Activated naive CD4-positive, alpha-beta T cell treated with anti-CD3 and anti-CD28 coated beads for 36 hours (primary cell): ENCODE measurements around the gene ZNF428. TPM values are rescaled to one million over a fixed set of nuclear protein-coding genes. Genes with fewer than 3 reads are reported as not detected.

Source experiments
- CTCF ChIA-PET: fragments of 350-600 bp; sonication (Branson Sonifier 250); formaldehyde crosslinking; loops from one replicate; lab custom pipeline; 2021; ENCODE audit warnings: antibody characterized with exemption; lab: Charles Lee
- DNase-seq: peaks from one replicate; pipeline ENCODE4 v3.0.0-alpha.2; 2020
- H3K27ac Mint-ChIP-seq: one replicate; pipeline ENCODE4 v1.8.0; 2021; ENCODE audit warnings: mild to moderate bottlenecking, mixed read lengths
- H3K27me3 Mint-ChIP-seq: one replicate; pipeline ENCODE4 v1.8.0; 2021; ENCODE audit warnings: low read depth, mixed read lengths
- H3K36me3 Mint-ChIP-seq: one replicate; pipeline ENCODE4 v1.8.0; 2021; ENCODE audit warnings: low read depth, mixed read lengths
- H3K4me1 Mint-ChIP-seq: one replicate; pipeline ENCODE4 v1.8.0; 2021; ENCODE audit warnings: low read depth, mixed read lengths
- H3K4me3 Mint-ChIP-seq: one replicate; pipeline ENCODE4 v1.8.0; 2021; ENCODE audit warnings: mild to moderate bottlenecking, moderate library complexity, mixed read lengths
- H3K9me3 Mint-ChIP-seq: one replicate; pipeline ENCODE4 v1.8.0; 2021; ENCODE audit warnings: mixed read lengths
- intact Hi-C: fragments of 100-400 bp; cut with micrococcal nuclease; formaldehyde crosslinking; loops from one replicate; pipeline ENCODE4 v1.15.1; 2023
- total RNA-seq, 2 experiments: library from RNA; stranded (reverse); gene quantifications; one replicate each; pipeline ENCODE4 v1.2.3, GENCODE V29; 2021

Gene ZNF428
- total RNA-seq, 2 experiments from 2014 or later: 11.4 to 11.8 TPM

- intact Hi-C loops: loop anchor here (2.0 kb wide), 1 partner anchor 19 kb away; no protein-coding TSS in a partner anchor
- CTCF ChIA-PET: no interaction called here
- Mint-ChIP-seq H3K27ac (no peak overlapping the region), H3K4me3 (peak overlapping the region; percentile 9), H3K36me3 (peaks cover 6% of the 10 kb centered on the region), H3K4me1 (peaks cover 12% of the 10 kb centered on the region), H3K27me3 (no peaks in the 10 kb centered on the region), H3K9me3 (no peaks in the 10 kb centered on the region)
- no peak for DNase-seq
Observed at GRCh38 chr19:43581467-43581866, 38.0 kb downstream of the ZNF428 start.

GRCh38 chr19:43578787-43579186 is 40.6 kb downstream of the ZNF428 start:
- Mint-ChIP-seq H3K4me1 (peaks cover 23% of the 10 kb centered on the region), H3K9me3 (no peaks in the 10 kb centered on the region), H3K36me3 (peaks cover 4% of the 10 kb centered on the region), H3K27me3 (no peaks in the 10 kb centered on the region), H3K4me3 (no peak overlapping the region), H3K27ac (no peak overlapping the region)
- DNase-seq: no peak
- CTCF ChIA-PET: no interaction called here
- intact Hi-C loops: no loop called here

GRCh38 chr19:43575955-43576878 is 43.2 kb downstream of the ZNF428 start:
- no peak for DNase-seq
- CTCF ChIA-PET: interaction anchor here (0.5 to 3.1 kb wide), 2 partner anchors 18 to 48 kb away, joined by 5 to 29 read pairs; no protein-coding TSS in a partner anchor
- no peaks in the 10 kb centered on the region for H3K9me3 Mint-ChIP-seq
- no peak overlapping the region for H3K27ac Mint-ChIP-seq
- H3K36me3 Mint-ChIP-seq: peaks cover 10% of the 10 kb centered on the region
- peaks cover 33% of the 10 kb centered on the region for H3K4me1 Mint-ChIP-seq
- no peaks in the 10 kb centered on the region for H3K27me3 Mint-ChIP-seq
- intact Hi-C loops: loop anchor here (1.0 to 2.0 kb wide), 6 partner anchors 14 to 209 kb away; partner anchors contain the start of genes IRGQ, ZNF428, ZNF575 and ZNF576
- peak overlapping the region; percentile 62 for H3K4me3 Mint-ChIP-seq

GRCh38 chr19:43575156-43575950 is 44.1 kb downstream of the ZNF428 start, which contains the start of the genes PINLYP and XRCC1:
Gene PINLYP (plus strand): TSS chr19:43575801. CDS start chr19:43577192, 1,391 bp downstream.
Gene XRCC1 (minus strand): TSS chr19:43575527. CDS start chr19:43575458, 69 bp downstream.
- Mint-ChIP-seq H3K27ac (peak within 1 kb of the TSS; percentile 94), H3K27me3 (no peaks in the 10 kb centered on the region), H3K9me3 (no peaks in the 10 kb centered on the region), H3K4me3 (peak within 1 kb of the TSS; percentile 95), H3K4me1 (peaks cover 37% of the 10 kb centered on the region), H3K36me3 (peaks cover 14% of the 10 kb centered on the region)
- CTCF ChIA-PET: interaction anchor here (0.6 to 3.1 kb wide), 6 partner anchors 10 to 113 kb away, joined by 3 to 29 read pairs (median 6); no protein-coding TSS in a partner anchor
- intact Hi-C loops: loop anchor here (1.0 to 2.0 kb wide), 6 partner anchors 13 to 209 kb away; partner anchors contain the start of genes IRGQ, ZNF428, ZNF575 and ZNF576
- DNase-seq: peak; percentile 99

- Mint-ChIP-seq H3K9me3 (no peaks in the 10 kb centered on the region), H3K4me3 (peak overlapping the region; percentile 95), H3K27ac (peak overlapping the region; percentile 94), H3K36me3 (peaks cover 14% of the 10 kb centered on the region), H3K27me3 (no peaks in the 10 kb centered on the region), H3K4me1 (peaks cover 35% of the 10 kb centered on the region)
- no peak for DNase-seq
- CTCF ChIA-PET: interaction anchor here (0.6 to 3.1 kb wide), 8 partner anchors 9 to 1169 kb away, joined by 3 to 29 read pairs (median 4); no protein-coding TSS in a partner anchor
- intact Hi-C loops: loop anchor here (1.0 to 2.0 kb wide), 6 partner anchors 12 to 210 kb away; partner anchors contain the start of genes IRGQ, ZNF428, ZNF575 and ZNF576
Observed at GRCh38 chr19:43574424-43575155, 44.8 kb downstream of the ZNF428 start.

GRCh38 chr19:43572171-43572588 is 47.2 kb downstream of the ZNF428 start:
- intact Hi-C loops: no loop called here
- no peak for DNase-seq
- no peaks in the 10 kb centered on the region for H3K27me3 Mint-ChIP-seq
- H3K4me3 Mint-ChIP-seq: no peak overlapping the region
- peak overlapping the region; percentile 19 for H3K27ac Mint-ChIP-seq
- CTCF ChIA-PET: interaction anchor here (1.2 to 5.2 kb wide), 2 partner anchors 16 to 20 kb away, joined by 5 to 28 read pairs; no protein-coding TSS in a partner anchor
- H3K36me3 Mint-ChIP-seq: peaks cover 14% of the 10 kb centered on the region
- H3K4me1 Mint-ChIP-seq: peaks cover 31% of the 10 kb centered on the region
- no peaks in the 10 kb centered on the region for H3K9me3 Mint-ChIP-seq

GRCh38 chr19:43570174-43570791 is 49.1 kb downstream of the ZNF428 start:
- peaks cover 22% of the 10 kb centered on the region for H3K4me1 Mint-ChIP-seq
- H3K36me3 Mint-ChIP-seq: peaks cover 14% of the 10 kb centered on the region
- CTCF ChIA-PET: interaction anchor here (1.5 to 5.2 kb wide), 2 partner anchors 14 to 24 kb away, joined by 11 to 28 read pairs; no protein-coding TSS in a partner anchor
- no peak overlapping the region for H3K4me3 Mint-ChIP-seq
- DNase-seq: no peak
- H3K9me3 Mint-ChIP-seq: no peaks in the 10 kb centered on the region
- no peaks in the 10 kb centered on the region for H3K27me3 Mint-ChIP-seq
- H3K27ac Mint-ChIP-seq: no peak overlapping the region
- intact Hi-C loops: no loop called here

- no peak overlapping the region for H3K4me3 Mint-ChIP-seq
- H3K36me3 Mint-ChIP-seq: peaks cover 11% of the 10 kb centered on the region
- peaks cover 22% of the 10 kb centered on the region for H3K4me1 Mint-ChIP-seq
- no peak overlapping the region for H3K27ac Mint-ChIP-seq
- H3K9me3 Mint-ChIP-seq: no peaks in the 10 kb centered on the region
- H3K27me3 Mint-ChIP-seq: no peaks in the 10 kb centered on the region
- DNase-seq: no peak
- CTCF ChIA-PET: interaction anchor here (5.2 kb wide), 1 partner anchor 14 kb away, joined by 28 read pairs; no protein-coding TSS in a partner anchor
- intact Hi-C loops: no loop called here
Observed at GRCh38 chr19:43569657-43570056, 49.8 kb downstream of the ZNF428 start.

- H3K27ac Mint-ChIP-seq: peak overlapping the region; percentile 7
- peaks cover 43% of the 10 kb centered on the region for H3K4me1 Mint-ChIP-seq
- DNase-seq: no peak
- H3K4me3 Mint-ChIP-seq: no peak overlapping the region
- H3K36me3 Mint-ChIP-seq: peaks cover 13% of the 10 kb centered on the region
- intact Hi-C loops: no loop called here
- no peaks in the 10 kb centered on the region for H3K27me3 Mint-ChIP-seq
- H3K9me3 Mint-ChIP-seq: no peaks in the 10 kb centered on the region
- CTCF ChIA-PET: interaction anchor here (0.7 to 2.9 kb wide), 4 partner anchors 10 to 88 kb away, joined by 3 to 14 read pairs (median 6); partner anchors contain the start of genes IRGQ, XRCC1 and ZNF576
Observed at GRCh38 chr19:43564800-43565199, 54.6 kb downstream of the ZNF428 start.

GRCh38 chr19:43563816-43564457 is 55.5 kb downstream of the ZNF428 start:
- CTCF ChIA-PET: interaction anchor here (0.7 to 2.9 kb wide), 4 partner anchors 9 to 131 kb away, joined by 3 to 14 read pairs (median 4); partner anchors contain the start of genes IRGQ and ZNF576
- H3K4me3 Mint-ChIP-seq: peak overlapping the region; percentile 4
- H3K36me3 Mint-ChIP-seq: peaks cover 15% of the 10 kb centered on the region
- intact Hi-C loops: loop anchor here (2.0 kb wide), 1 partner anchor 17 kb away; no protein-coding TSS in a partner anchor
- no peaks in the 10 kb centered on the region for H3K9me3 Mint-ChIP-seq
- no peak for DNase-seq
- H3K4me1 Mint-ChIP-seq: peaks cover 45% of the 10 kb centered on the region
- no peaks in the 10 kb centered on the region for H3K27me3 Mint-ChIP-seq
- peak overlapping the region; percentile 96 for H3K27ac Mint-ChIP-seq
